ENCODE measurements around the gene SERPINC1. TPM values are rescaled to one million over a fixed set of nuclear protein-coding genes. Genes with fewer than 3 reads are reported as not detected.
A peak's percentile ranks its signal among the peaks of the same experiment; 100 is the strongest.

The SERPINC1 gene
- total and polyA plus RNA-seq, 2 of the 13 experiments (the other 11 are each of a cell fraction or from before 2014, with no cell fraction given) = 142 to 205 TPM

- H3K4me2 ChIP-seq (ENCODE audit: low read depth, low read length) = no peak overlapping the region
- DNase-seq (ENCODE audit: low spot score) = no peak
- TF ChIP-seq ZNF891 (CRISPR knock-in tag; IDR thresholded peaks at IDR 0.05) (no peak), SP5 (CRISPR knock-in tag; IDR thresholded peaks at IDR 0.05; ENCODE audit: borderline replicate concordance, low read depth) (no peak)
- no peaks in the 10 kb centered on the region for H3K4me1 ChIP-seq (ENCODE audit: insufficient read depth, low read length)
- ChIA-PET POLR2A (no interaction called here), CTCF (ENCODE audit: low intra/inter-chr PET ratio, low total read pairs) (no interaction called here)
- H3K27me3 ChIP-seq (ENCODE audit: control insufficient read depth in 1 of 2, insufficient read depth in 2 of 2, low read length in 2 of 2) = no peaks in the 10 kb centered on the region
- no peak overlapping the region for H3K9ac ChIP-seq (ENCODE audit: insufficient read depth, low read depth, low read length)
- no peaks in the 10 kb centered on the region for H4K20me1 ChIP-seq (ENCODE audit: insufficient read depth, low read length)
- no peak overlapping the region for H3K4me3 ChIP-seq (replicated peaks in 1 of 3; ENCODE audit: insufficient read depth in 1 of 3, low read depth in 2 of 3, low read length in 3 of 3)
- in situ Hi-C loops (cut with HindIII; ENCODE audit: extremely low pct_ligation_motif_present, low pct_unique_long_range_greater_than_20kb) (no loop called here), intact Hi-C loops (cut with micrococcal nuclease; ENCODE audit: unreplicated experiment) (no loop called here)
- no peak for ATAC-seq
- peaks cover 1 to 54% of the 10 kb centered on the region in 2 experiments; a peak in 3 of 5 replicates for H3K36me3 ChIP-seq (replicated peaks in 1 of 2; ENCODE audit: control insufficient read depth in 1 of 2, insufficient read depth in 2 of 2, low read length in 2 of 2)
- no peaks in the 10 kb centered on the region for H3K79me2 ChIP-seq (ENCODE audit: insufficient read depth, low read length)
- no peak overlapping the region for H2AFZ ChIP-seq (ENCODE audit: low read length)
- BruUV-seq (replicated peaks) = no TSS peak
- no peak for FAIRE-seq
- H3K9me3 ChIP-seq (ENCODE audit: low read length) = no peaks in the 10 kb centered on the region
- H3K27ac ChIP-seq (ENCODE audit: extremely low read length, insufficient read depth, low read length) = no peak overlapping the region
Measured at GRCh38 chr1:173954179-173954578, 37.1 kb upstream of the SERPINC1 start.

DNA sequence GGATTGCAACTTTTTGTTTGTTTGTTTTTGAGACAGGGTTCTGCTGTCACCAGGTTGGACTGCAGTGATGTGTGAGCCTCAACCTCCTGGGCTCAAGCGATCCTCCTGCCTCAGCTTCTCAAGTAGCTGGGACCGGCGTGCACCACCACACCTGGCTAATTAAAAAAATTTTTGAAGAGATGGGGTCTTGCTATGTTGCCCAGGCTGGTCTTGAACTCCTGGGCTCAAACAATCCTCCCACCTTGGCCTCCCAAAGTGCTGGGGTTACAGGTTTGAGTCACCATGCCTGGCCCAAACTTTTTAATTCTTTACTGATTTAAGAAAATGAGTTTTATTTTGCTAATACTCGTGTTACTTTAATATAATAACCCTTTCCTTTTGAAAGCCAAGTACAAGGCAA, 31.5 kb upstream of the SERPINC1 start:
- Histone ChIP-seq H3K4me2 (ENCODE audit: low read depth, low read length) (no peak overlapping the region), H3K4me3 (replicated peaks in 1 of 3; ENCODE audit: insufficient read depth in 1 of 3, low read depth in 2 of 3, low read length in 3 of 3) (no peak overlapping the region), H4K20me1 (ENCODE audit: insufficient read depth, low read length) (no peaks in the 10 kb centered on the region), H3K27ac (ENCODE audit: extremely low read length, insufficient read depth, low read length) (no peak overlapping the region), H3K27me3 (ENCODE audit: control insufficient read depth in 1 of 2, insufficient read depth in 2 of 2, low read length in 2 of 2) (no peaks in the 10 kb centered on the region), H3K9me3 (ENCODE audit: low read length) (no peaks in the 10 kb centered on the region), H3K4me1 (ENCODE audit: insufficient read depth, low read length) (no peaks in the 10 kb centered on the region), H2AFZ (ENCODE audit: low read length) (no peak overlapping the region), H3K79me2 (ENCODE audit: insufficient read depth, low read length) (no peaks in the 10 kb centered on the region), H3K9ac (ENCODE audit: insufficient read depth, low read depth, low read length) (no peak overlapping the region), H3K36me3 (replicated peaks in 1 of 2; ENCODE audit: control insufficient read depth in 1 of 2, insufficient read depth in 2 of 2, low read length in 2 of 2) (peaks cover 7 to 69% of the 10 kb centered on the region in 2 experiments; a peak in 4 of 5 replicates)
- no peak for DNase-seq (ENCODE audit: low spot score)
- intact Hi-C loops (cut with micrococcal nuclease; ENCODE audit: unreplicated experiment) (no loop called here), in situ Hi-C loops (cut with HindIII; ENCODE audit: extremely low pct_ligation_motif_present, low pct_unique_long_range_greater_than_20kb) (no loop called here)
- ATAC-seq = no peak
- TF ChIP-seq ZNF121 (CRISPR knock-in tag; IDR thresholded peaks at IDR 0.05) (peak; percentile 54; the same call in 1 of the 2 replicates), ZNF333 (CRISPR knock-in tag; IDR thresholded peaks at IDR 0.05; ENCODE audit: borderline replicate concordance) (no peak)
- ChIA-PET CTCF (ENCODE audit: low intra/inter-chr PET ratio, low total read pairs) (no interaction called here), POLR2A (no interaction called here)
- 99% methylated on average over 4 of the region's 4 CpGs for WGBS (ENCODE audit: low lambda C conversion rate)
- FAIRE-seq = no peak
- BruUV-seq (replicated peaks) = no TSS peak

Measured in HepG2 (cell line).